ENCODE measurements around the gene ID1. TPM values are rescaled to one million over a fixed set of nuclear protein-coding genes. Genes with fewer than 3 reads are reported as not detected.

The ID1 gene
- total and polyA plus RNA-seq, 2 of the 13 experiments (the other 11 are each of a cell fraction or from before 2014, with no cell fraction given), result 320 to 419 TPM

GRCh38 chr20:31605031-31605901 lies at the start of gene ID1 (continued):
- TF ChIP-seq GLMP (CRISPR knock-in tag; IDR thresholded peaks at IDR 0.05; ENCODE audit: borderline replicate concordance) (no peak; the same call in 1 of the 2 replicates), RAD21 (CRISPR knock-in tag; IDR thresholded peaks at IDR 0.05) (peak; percentile 60), ZBTB40 (IDR thresholded peaks at IDR 0.05) (no peak), ZBTB40 (CRISPR knock-in tag; IDR thresholded peaks at IDR 0.05) (peak; percentile 22; the same call in 1 of the 2 replicates), TFDP2 (CRISPR knock-in tag; IDR thresholded peaks at IDR 0.05) (peak; percentile 85), XRCC5 (optimal IDR thresholded peaks at IDR 0.05; ENCODE audit: low read length) (peak; percentile 82), ASH2L (IDR thresholded peaks at IDR 0.05; ENCODE audit: insufficient read length, low read depth, low read length) (peak; percentile 60), HHEX (CRISPR knock-in tag; IDR thresholded peaks at IDR 0.05) (no peak), HNF4G (IDR thresholded peaks at IDR 0.05; ENCODE audit: borderline replicate concordance, low read depth, low read length) (peak; percentile 34; the same call in 1 of the 2 replicates), HNF4G (CRISPR knock-in tag; IDR thresholded peaks at IDR 0.05; ENCODE audit: borderline replicate concordance, low read depth) (peak; percentile 58), PTBP1 (IDR thresholded peaks at IDR 0.05; ENCODE audit: low read depth, low read length, poor library complexity, severe bottlenecking) (peak; percentile 93), ZSCAN29 (CRISPR knock-in tag; conservative IDR thresholded peaks at IDR 0.05) (peak; percentile 91), FOXP1 (IDR thresholded peaks at IDR 0.05) (0 out of 2 replicates have a peak, but pooled peaks have one; percentile 14), FOXP1 (CRISPR knock-in tag; IDR thresholded peaks at IDR 0.05) (peak; percentile 6; the same call in 1 of the 2 replicates), NFYC (CRISPR knock-in tag; IDR thresholded peaks at IDR 0.05) (peak; percentile 89), ZNF292 (CRISPR knock-in tag; IDR thresholded peaks at IDR 0.05; ENCODE audit: borderline replicate concordance, low read depth) (no peak; the same call in 1 of the 2 replicates), THAP8 (CRISPR knock-in tag; IDR thresholded peaks at IDR 0.05; ENCODE audit: borderline replicate concordance) (peak; percentile 89; the same call in 1 of the 2 replicates)

Data from HepG2 (cell line).